ENCODE data around the gene OR13C8. TPM values are rescaled to one million over a fixed set of nuclear protein-coding genes. Genes with fewer than 3 reads are reported as not detected.

OR13C8 gene
- total and polyA plus RNA-seq, 2 donors (not counting 3 experiments of a cell fraction or from before 2014, with no cell fraction given) = not detected

DNA sequence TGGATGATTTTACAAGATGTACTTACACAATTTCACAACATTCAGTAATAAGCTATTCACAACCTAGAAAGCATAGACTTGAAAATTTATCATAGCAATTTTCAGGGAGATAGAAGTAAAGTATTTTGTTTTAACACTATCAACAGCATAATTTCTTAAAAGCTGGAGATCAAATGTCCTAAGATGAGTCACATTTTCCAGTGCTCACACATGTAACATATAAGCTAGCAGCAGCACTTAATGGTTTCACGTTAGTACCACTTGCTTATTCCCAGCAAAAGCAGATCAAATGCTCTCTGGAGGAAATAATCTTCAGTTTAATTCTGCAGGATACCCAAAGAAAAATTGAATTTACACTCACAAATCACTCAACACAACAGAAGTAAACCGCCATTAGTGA, 6.5 kb downstream of the OR13C8 start:
- H3K9ac ChIP-seq (replicated peaks; ENCODE audit: extremely low read depth, insufficient read depth, low read length) = no peak overlapping the region
- no peak overlapping the region for H3K4me3 ChIP-seq (replicated peaks in 1 of 3; ENCODE audit: insufficient read depth in 1 of 3, low read depth in 1 of 3, low read length in 3 of 3)
- H3K36me3 ChIP-seq (ENCODE audit: control insufficient read depth in 2 of 2, extremely low read depth in 1 of 2, insufficient read depth in 2 of 2, low read length in 2 of 2) = no peaks in the 10 kb centered on the region
- H3K79me2 ChIP-seq (ENCODE audit: control insufficient read depth, insufficient read depth, low read length) = no peaks in the 10 kb centered on the region
- TF ChIP-seq, protein P1, sequence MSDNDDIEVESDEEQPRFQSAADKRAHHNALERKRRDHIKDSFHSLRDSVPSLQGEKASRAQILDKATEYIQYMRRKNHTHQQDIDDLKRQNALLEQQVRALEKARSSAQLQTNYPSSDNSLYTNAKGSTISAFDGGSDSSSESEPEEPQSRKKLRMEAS (IDR thresholded peaks at IDR 0.05; ENCODE audit: insufficient read depth, insufficient read length) = no peak
- TF ChIP-seq EZH2 (IDR thresholded peaks at IDR 0.05; ENCODE audit: borderline replicate concordance, low read depth, low read length, severe bottlenecking) = no peak
- TF ChIP-seq JUN (IDR thresholded peaks at IDR 0.05; ENCODE audit: borderline replicate concordance, insufficient read depth, insufficient read length, low read depth) = no peak
- no peak for TF ChIP-seq MYC (IDR thresholded peaks at IDR 0.05; ENCODE audit: low read depth, low read length)
- TF ChIP-seq GATA2 (IDR thresholded peaks at IDR 0.05; ENCODE audit: insufficient read depth, insufficient read length, low read depth, low read length) = no peak
- TF ChIP-seq FOS (IDR thresholded peaks at IDR 0.05; ENCODE audit: borderline replicate concordance, insufficient read depth, low read length) = no peak
- no peak for TF ChIP-seq POLR2A (IDR thresholded peaks at IDR 0.05; ENCODE audit: low read depth, low read length)
- TF ChIP-seq, protein P2, sequence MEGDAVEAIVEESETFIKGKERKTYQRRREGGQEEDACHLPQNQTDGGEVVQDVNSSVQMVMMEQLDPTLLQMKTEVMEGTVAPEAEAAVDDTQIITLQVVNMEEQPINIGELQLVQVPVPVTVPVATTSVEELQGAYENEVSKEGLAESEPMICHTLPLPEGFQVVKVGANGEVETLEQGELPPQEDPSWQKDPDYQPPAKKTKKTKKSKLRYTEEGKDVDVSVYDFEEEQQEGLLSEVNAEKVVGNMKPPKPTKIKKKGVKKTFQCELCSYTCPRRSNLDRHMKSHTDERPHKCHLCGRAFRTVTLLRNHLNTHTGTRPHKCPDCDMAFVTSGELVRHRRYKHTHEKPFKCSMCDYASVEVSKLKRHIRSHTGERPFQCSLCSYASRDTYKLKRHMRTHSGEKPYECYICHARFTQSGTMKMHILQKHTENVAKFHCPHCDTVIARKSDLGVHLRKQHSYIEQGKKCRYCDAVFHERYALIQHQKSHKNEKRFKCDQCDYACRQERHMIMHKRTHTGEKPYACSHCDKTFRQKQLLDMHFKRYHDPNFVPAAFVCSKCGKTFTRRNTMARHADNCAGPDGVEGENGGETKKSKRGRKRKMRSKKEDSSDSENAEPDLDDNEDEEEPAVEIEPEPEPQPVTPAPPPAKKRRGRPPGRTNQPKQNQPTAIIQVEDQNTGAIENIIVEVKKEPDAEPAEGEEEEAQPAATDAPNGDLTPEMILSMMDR (IDR thresholded peaks at IDR 0.05; ENCODE audit: extremely low read depth in 1 of 2, insufficient read depth in 1 of 2, low read depth in 1 of 2, low read length in 2 of 2) = no peak
- no peak for TF ChIP-seq POLR2AphosphoS5 (IDR thresholded peaks at IDR 0.05; ENCODE audit: insufficient read depth, low read depth, low read length)
- dilution Hi-C loops (cut with MboI; ENCODE audit: extremely low pct_ligation_motif_present, low sequenced_read_pairs) (no loop called here), intact Hi-C loops (cut with micrococcal nuclease) (no loop called here)
- no peaks in the 10 kb centered on the region for H3K9me3 ChIP-seq (replicated peaks; ENCODE audit: control insufficient read depth, insufficient read depth, low read length)
- FAIRE-seq (no peak), DNase-seq (ENCODE audit: low read depth, low spot score) (no peak)
- H3K27me3 ChIP-seq (ENCODE audit: control insufficient read depth in 2 of 2, insufficient read depth in 2 of 2, low read length in 2 of 2) = no peaks in the 10 kb centered on the region
- no peaks in the 10 kb centered on the region for H3K4me1 ChIP-seq (ENCODE audit: control insufficient read depth, extremely low read depth, insufficient read depth, low read length)
- BruUV-seq (replicated peaks) = no TSS peak
- no peaks in the 10 kb centered on the region for H3K9me1 ChIP-seq (replicated peaks; ENCODE audit: control insufficient read depth, extremely low read depth, insufficient read depth, low read length)
- H4K20me1 ChIP-seq (replicated peaks; ENCODE audit: control insufficient read depth, extremely low read depth, insufficient read depth, low read length) = no peaks in the 10 kb centered on the region
- H2AFZ ChIP-seq (ENCODE audit: low read depth, low read length) = no peak overlapping the region
- ChIA-PET POLR2A (no interaction called here), CTCF (no interaction called here)
- no peak overlapping the region for H3K4me2 ChIP-seq (ENCODE audit: insufficient read depth, low read length)
- H3K27ac ChIP-seq (ENCODE audit: insufficient read depth, low read depth, low read length) = no peak overlapping the region

Measured in endothelial cell of umbilical vein (primary cell).